ENCODE data around the gene KCNK15.

- TF ChIP-seq, protein P1, sequence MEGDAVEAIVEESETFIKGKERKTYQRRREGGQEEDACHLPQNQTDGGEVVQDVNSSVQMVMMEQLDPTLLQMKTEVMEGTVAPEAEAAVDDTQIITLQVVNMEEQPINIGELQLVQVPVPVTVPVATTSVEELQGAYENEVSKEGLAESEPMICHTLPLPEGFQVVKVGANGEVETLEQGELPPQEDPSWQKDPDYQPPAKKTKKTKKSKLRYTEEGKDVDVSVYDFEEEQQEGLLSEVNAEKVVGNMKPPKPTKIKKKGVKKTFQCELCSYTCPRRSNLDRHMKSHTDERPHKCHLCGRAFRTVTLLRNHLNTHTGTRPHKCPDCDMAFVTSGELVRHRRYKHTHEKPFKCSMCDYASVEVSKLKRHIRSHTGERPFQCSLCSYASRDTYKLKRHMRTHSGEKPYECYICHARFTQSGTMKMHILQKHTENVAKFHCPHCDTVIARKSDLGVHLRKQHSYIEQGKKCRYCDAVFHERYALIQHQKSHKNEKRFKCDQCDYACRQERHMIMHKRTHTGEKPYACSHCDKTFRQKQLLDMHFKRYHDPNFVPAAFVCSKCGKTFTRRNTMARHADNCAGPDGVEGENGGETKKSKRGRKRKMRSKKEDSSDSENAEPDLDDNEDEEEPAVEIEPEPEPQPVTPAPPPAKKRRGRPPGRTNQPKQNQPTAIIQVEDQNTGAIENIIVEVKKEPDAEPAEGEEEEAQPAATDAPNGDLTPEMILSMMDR (IDR thresholded peaks at IDR 0.05): no peak
- TF ChIP-seq POLR2A (IDR thresholded peaks at IDR 0.05): no peak
These were observed 13.3 kb upstream of the KCNK15 start for GRCh38 chr20:44732327-44732726.
